Upper lobe of right lung (tissue), 1 donor: ENCODE results near the gene TATDN2. TPM values are rescaled to one million over a fixed set of nuclear protein-coding genes. Genes with fewer than 3 reads are reported as not detected.

Experiments
- ATAC-seq: fragments of 200-7000 bp; cut with Tn5 transposase; one replicate; pipeline ENCODE4 v1.9.1; 2020; ENCODE audit warnings: mild to moderate bottlenecking, moderate library complexity
- DNase-seq: peaks from one replicate; pipeline ENCODE4 v3.0.0-alpha.2; 2020
- H3K27ac ChIP-seq: fragments of 200-600 bp; one replicate; pipeline ENCODE4 v1.8.0; 2022
- H3K27me3 ChIP-seq: fragments of 200-600 bp; one replicate; pipeline ENCODE4 v1.8.0; 2022; ENCODE audit warnings: mild to moderate bottlenecking
- H3K36me3 ChIP-seq: fragments of 200-600 bp; one replicate; pipeline ENCODE4 v1.8.0; 2022
- H3K4me1 ChIP-seq: fragments of 200-600 bp; one replicate; pipeline ENCODE4 v1.8.0; 2022
- H3K4me3 ChIP-seq: fragments of 200-600 bp; one replicate; pipeline ENCODE4 v1.8.0; 2022; ENCODE audit warnings: mild to moderate bottlenecking
- H3K9me3 ChIP-seq: fragments of 200-600 bp; one replicate; pipeline ENCODE4 v1.8.0; 2022
- intact Hi-C: fragments of 100-400 bp; cut with DNase I; formaldehyde crosslinking; loops from one replicate; pipeline ENCODE4 v1.11.0; 2022
- total RNA-seq: library from RNA; stranded (reverse); fragmentation: NEBNext Ultra II Directional; extraction: Animal tissue kit (Norgen Biotek cat#: 25700); gene quantifications from one replicate; pipeline ENCODE4 v1.2.1, GENCODE V29; 2021
- TF ChIP-seq, protein P1 (sequence below): fragments of 200-600 bp; IDR thresholded peaks from one replicate; pipeline ENCODE4 v1.8.0; 2022; ENCODE audit warnings: antibody characterized with exemption
- donor health status: DM: no; HTN: yes; CAD: no; lungs with severe emphysema.

Gene TATDN2
- total RNA-seq, 1 donor from 2014 or later = 32.3 TPM

DNA sequence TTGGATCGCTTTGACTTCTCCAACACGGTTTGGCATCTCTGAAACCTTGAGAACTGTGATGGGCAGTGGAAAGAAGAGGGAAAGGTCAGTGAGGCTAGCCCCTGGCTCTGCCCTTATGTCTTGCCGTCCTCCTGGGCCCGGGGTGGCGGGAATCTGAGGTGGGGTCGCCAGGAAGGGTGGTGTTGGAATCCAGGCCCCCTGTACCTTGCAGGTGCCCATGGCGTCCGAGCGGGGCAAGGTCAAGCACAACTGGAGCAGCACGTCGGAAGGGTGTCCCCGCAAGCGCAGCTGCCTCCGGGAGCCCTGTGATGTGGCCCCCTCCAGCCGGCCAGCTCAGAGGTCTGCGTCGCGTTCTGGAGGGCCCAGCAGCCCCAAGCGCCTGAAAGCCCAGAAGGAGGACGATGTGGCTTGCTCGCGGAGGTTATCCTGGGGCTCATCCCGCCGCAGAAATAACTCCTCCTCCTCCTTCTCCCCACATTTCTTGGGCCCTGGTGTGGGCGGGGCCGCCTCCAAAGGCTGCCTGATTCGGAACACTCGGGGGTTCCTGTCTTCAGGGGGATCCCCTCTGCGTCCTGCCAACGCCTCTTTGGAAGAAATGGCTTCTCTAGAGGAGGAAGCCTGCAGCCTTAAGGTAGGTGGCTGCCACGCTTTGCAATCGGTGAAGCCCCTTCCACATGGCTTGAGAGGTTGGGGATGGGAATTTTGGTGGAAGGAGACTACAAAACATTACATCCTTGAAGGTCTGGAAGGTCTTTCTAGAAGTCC lies 907 bp downstream of the TATDN2 start:
- intact Hi-C loops = no loop called here
- Histone ChIP-seq H3K4me1 (peaks cover 19% of the 10 kb centered on the region), H3K4me3 (peak overlapping the region; percentile 71), H3K27me3 (no peaks in the 10 kb centered on the region), H3K27ac (peak overlapping the region; percentile 87), H3K36me3 (peaks cover 21% of the 10 kb centered on the region), H3K9me3 (peaks cover 8% of the 10 kb centered on the region)
- ATAC-seq = peak; percentile 6
- DNase-seq = peak; percentile 70
- TF ChIP-seq, protein P1, sequence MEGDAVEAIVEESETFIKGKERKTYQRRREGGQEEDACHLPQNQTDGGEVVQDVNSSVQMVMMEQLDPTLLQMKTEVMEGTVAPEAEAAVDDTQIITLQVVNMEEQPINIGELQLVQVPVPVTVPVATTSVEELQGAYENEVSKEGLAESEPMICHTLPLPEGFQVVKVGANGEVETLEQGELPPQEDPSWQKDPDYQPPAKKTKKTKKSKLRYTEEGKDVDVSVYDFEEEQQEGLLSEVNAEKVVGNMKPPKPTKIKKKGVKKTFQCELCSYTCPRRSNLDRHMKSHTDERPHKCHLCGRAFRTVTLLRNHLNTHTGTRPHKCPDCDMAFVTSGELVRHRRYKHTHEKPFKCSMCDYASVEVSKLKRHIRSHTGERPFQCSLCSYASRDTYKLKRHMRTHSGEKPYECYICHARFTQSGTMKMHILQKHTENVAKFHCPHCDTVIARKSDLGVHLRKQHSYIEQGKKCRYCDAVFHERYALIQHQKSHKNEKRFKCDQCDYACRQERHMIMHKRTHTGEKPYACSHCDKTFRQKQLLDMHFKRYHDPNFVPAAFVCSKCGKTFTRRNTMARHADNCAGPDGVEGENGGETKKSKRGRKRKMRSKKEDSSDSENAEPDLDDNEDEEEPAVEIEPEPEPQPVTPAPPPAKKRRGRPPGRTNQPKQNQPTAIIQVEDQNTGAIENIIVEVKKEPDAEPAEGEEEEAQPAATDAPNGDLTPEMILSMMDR = no peak

DNA sequence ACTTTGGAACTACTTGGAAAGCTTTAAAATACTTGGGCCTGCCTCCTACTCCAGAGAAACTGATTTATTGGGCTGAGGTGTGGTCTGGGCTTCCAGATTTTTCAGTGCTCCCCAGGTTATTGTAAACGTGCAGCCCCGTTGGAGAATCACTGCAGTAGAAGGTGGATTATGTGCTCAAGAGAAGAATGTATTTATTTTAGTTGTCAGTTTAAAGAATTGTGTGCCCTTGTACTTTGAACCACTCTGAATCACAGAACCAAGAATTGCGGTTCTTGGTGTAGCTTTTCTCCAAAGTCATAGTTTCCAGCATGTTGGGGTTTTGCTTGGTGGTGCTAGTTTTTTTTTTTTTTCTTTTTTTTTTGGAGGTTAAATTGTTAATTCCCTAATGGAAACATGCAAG lies 1.6 kb downstream of the TATDN2 start:
- intact Hi-C loops = no loop called here
- TF ChIP-seq, protein P1 = no peak
- H3K27ac ChIP-seq = no peak overlapping the region
- peaks cover 19% of the 10 kb centered on the region for H3K4me1 ChIP-seq
- H3K4me3 ChIP-seq = peak overlapping the region; percentile 71
- ATAC-seq (no peak), DNase-seq (no peak)
- peaks cover 25% of the 10 kb centered on the region for H3K36me3 ChIP-seq
- no peaks in the 10 kb centered on the region for H3K27me3 ChIP-seq
- peaks cover 8% of the 10 kb centered on the region for H3K9me3 ChIP-seq

DNA sequence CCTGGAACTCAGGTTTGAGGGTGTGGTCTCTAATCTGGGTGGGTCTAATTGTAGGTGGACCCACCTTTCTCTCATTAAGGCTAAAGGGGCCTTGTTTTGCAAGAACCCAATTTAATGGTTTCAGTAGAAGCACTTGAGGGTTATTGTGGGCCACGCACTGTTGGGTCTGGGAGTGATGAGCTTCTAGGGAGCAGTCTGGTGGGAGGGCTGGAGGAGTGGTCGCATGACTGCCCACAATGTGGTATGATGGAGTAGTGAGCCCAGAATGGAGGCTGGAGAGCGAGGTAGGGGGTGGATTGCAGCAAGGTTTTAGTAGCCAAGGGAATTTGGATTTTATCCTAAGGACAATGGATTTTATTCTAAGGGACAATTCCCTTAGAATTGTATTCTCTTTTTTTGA lies 2.7 kb downstream of the TATDN2 start:
- ATAC-seq (no peak), DNase-seq (no peak)
- H3K27me3 ChIP-seq = no peaks in the 10 kb centered on the region
- no peak overlapping the region for H3K27ac ChIP-seq
- TF ChIP-seq, protein P1 = no peak
- H3K4me1 ChIP-seq = peaks cover 19% of the 10 kb centered on the region
- peaks cover 28% of the 10 kb centered on the region for H3K36me3 ChIP-seq
- no peaks in the 10 kb centered on the region for H3K9me3 ChIP-seq
- intact Hi-C loops = no loop called here
- H3K4me3 ChIP-seq = no peak overlapping the region

GRCh38 chr3:10253731-10254130 lies 5.5 kb downstream of the TATDN2 start:
- intact Hi-C loops = no loop called here

GRCh38 chr3:10255835-10256234 lies 7.6 kb downstream of the TATDN2 start:
- Histone ChIP-seq H3K36me3 (peaks cover 63% of the 10 kb centered on the region), H3K4me3 (no peak overlapping the region), H3K9me3 (no peaks in the 10 kb centered on the region), H3K27me3 (no peaks in the 10 kb centered on the region), H3K27ac (no peak overlapping the region), H3K4me1 (peaks cover 4% of the 10 kb centered on the region)
- intact Hi-C loops = no loop called here
- ATAC-seq = no peak
- TF ChIP-seq, protein P1 = no peak
- no peak for DNase-seq

More at GRCh38 chr3:10253731-10254130, 5.5 kb downstream of the TATDN2 start:
- H3K36me3 ChIP-seq = peaks cover 42% of the 10 kb centered on the region
- TF ChIP-seq, protein P1 = no peak
- no peak overlapping the region for H3K27ac ChIP-seq
- H3K9me3 ChIP-seq = no peaks in the 10 kb centered on the region
- H3K4me3 ChIP-seq = no peak overlapping the region
- no peaks in the 10 kb centered on the region for H3K27me3 ChIP-seq
- H3K4me1 ChIP-seq = peaks cover 19% of the 10 kb centered on the region
- no peak for DNase-seq
- ATAC-seq = no peak
